HG03280 (cell line): Measurements from ENCODE around the gene EFNA5.
A peak's percentile ranks its signal among the peaks of the same experiment; 100 is the strongest.

Source experiments
- ATAC-seq: cut with Tn5 transposase; IDR thresholded peaks from one replicate; pipeline ENCODE4 v1.9.1; 2021; ENCODE audit warnings: mild to moderate bottlenecking, moderate library complexity; ENCODE audit not compliant: unreplicated experiment

Gene EFNA5

GRCh38 chr5:107548477-107548876, 122.3 kb downstream of the EFNA5 start:
- ATAC-seq: no peak

DNA sequence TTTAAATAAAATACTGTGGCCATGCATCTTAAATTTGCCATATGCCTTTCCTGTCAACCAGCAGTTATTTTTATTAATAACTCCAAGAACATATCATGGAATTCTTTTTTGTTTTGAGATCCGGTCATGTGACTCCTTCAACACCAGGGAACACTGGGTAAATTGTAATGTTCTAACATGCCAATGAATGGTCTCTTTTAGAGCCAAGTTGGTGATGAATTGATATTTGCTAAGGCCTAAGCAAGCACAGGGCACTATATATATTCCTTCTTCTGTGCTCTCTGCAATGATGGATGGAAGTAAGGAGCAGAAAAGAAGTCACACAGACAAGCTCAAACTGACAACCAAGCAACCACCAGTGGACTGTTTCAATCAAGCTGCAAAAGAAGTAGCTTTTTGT, 124.0 kb downstream of the EFNA5 start:
- ATAC-seq: no peak

GRCh38 chr5:107545486-107545885, 125.3 kb downstream of the EFNA5 start:
- ATAC-seq: no peak

DNA sequence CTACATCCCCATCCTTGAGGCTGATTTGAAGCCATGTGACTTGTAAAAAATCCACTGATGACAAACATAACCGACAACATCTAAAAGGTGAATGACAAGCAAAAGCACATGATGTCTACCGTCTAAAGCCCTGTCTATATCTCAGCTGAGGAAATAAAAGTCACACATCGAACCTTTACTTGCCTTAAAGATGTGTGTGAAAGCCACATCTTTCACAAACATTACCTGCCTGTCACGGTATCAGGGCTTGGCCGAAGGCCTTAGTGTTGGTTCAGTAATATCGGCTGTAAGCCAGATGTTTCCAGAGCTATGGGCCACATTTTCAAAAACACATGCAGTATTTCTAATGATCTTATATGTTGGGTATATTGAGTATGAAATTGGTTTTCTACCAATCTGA, 125.8 kb downstream of the EFNA5 start:
- ATAC-seq: no peak

GRCh38 chr5:107544476-107544875, 126.3 kb downstream of the EFNA5 start:
- ATAC-seq: no peak

DNA sequence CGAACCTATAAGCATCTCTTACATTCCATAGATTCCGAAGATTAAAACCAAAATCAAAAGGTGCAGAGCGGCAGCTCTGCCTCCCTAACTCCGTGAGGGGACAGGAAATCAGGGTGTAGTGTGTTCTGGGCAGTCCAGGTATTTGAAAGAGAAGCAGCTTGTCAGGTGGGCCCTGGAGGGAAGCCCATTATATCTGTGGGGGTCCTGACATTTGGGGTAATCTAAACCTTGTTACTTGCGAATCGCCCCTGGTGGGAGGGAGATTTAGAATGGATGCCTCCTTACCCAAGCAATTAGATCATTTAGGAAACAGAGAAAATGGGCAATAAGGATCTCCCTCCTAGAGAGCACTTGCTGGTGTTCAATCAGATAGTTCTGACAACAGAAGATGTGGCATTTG, 126.9 kb downstream of the EFNA5 start:
- no peak for ATAC-seq

DNA sequence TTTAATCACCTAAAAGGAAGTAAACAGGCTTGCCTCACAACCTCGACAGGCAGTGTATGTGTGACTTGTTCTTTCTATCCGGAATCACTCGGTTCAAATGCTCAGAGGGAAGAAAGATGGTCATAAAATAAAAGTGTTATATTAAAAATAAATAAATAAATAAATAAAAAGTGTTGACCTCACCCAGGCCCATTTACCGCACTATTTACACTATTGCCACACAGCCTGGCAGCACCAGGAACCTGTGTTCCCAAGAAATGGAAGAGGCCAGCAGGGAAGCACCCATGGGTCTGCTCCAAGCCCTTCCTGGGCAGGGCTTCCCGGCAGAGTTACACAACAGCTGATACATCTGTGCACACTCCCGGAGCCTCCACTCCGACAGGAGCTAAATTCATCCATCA, 127.9 kb downstream of the EFNA5 start:
- no peak for ATAC-seq

DNA sequence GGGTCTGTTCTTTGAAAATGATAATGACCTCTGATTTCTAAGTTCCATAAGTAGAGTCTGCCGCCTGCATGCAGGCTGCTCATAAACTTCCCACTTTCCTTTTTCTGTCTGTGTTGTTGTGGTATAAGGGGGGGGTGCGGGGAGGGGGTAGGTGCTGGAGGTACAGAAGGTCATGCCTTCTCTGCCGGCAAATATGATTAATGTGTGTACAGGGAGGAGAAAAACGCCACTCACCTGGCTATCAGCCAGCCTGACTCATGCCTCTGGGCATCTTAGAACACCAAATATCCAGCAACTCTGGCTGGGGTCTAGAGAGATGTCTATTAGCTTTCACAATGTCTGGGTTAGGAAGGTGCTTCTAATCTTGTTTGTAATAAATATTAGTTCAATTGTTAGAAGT, 128.3 kb downstream of the EFNA5 start:
- no peak for ATAC-seq

- peak; percentile 55 for ATAC-seq
Measured at GRCh38 chr5:107541400-107541799, 129.3 kb downstream of the EFNA5 start.

GRCh38 chr5:107539726-107540330, 130.9 kb downstream of the EFNA5 start:
- ATAC-seq: no peak

GRCh38 chr5:107538805-107539445, 131.8 kb downstream of the EFNA5 start:
- ATAC-seq: no peak

- ATAC-seq: no peak
Measured at GRCh38 chr5:107538331-107538730, 132.4 kb downstream of the EFNA5 start.

GRCh38 chr5:107535849-107536248, 134.9 kb downstream of the EFNA5 start:
- ATAC-seq: no peak

- no peak for ATAC-seq
Measured at GRCh38 chr5:107533910-107534876, 136.5 kb downstream of the EFNA5 start.

- ATAC-seq: no peak
Measured at GRCh38 chr5:107532916-107533315, 137.8 kb downstream of the EFNA5 start.

DNA sequence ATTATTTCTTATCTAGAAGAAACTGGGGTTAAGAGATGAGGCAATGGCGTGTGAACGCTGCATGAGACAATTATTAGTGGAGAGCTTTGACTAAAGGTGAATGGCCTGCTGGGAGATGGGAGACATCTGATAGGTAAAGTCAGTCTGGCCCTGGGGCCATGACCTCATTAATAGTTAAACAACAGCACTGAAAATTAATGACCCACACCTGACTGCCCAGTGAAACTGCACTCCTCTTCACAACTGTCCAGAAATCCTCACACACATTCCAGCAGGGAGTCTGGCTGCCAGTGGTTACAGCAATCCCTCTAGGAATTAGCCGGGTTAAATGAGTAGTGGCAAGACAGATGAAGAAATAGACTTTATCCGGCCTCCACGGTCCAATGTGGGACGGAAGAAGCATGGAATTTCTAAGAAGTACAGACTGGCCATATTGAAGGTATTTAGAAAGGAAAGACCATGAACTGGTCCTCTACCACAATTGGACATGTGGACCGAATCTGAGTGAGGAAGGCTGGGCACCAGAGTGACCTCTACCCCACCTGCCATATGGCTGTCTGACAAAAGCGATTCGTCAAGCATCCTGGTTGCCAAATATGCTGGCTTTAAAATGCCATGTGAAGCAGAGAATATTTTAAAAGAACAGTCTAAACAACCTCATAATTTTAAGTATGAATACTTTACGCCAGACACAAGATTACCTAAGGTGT, 138.4 kb downstream of the EFNA5 start:
- no peak for ATAC-seq

- ATAC-seq: no peak
Measured at GRCh38 chr5:107531308-107531707, 139.4 kb downstream of the EFNA5 start.

DNA sequence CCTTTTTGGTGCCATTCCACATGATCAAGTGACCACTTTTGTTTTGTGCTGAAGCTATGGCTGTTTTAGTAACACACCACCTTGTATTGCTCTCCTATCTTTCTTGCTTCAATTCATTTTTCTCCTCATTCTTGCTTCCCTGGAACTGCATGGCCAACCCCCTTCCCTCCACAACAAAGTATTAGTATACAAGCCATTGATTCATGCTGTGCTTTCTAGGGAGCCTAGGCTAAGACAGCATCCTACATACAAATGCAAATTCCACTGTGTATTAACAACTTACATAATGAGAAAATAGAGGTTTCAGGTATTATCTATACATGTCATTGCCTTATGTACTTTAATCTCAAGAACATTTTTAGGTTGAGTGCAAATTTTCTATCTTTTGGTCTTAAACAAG, 141.1 kb downstream of the EFNA5 start:
- ATAC-seq: no peak

DNA sequence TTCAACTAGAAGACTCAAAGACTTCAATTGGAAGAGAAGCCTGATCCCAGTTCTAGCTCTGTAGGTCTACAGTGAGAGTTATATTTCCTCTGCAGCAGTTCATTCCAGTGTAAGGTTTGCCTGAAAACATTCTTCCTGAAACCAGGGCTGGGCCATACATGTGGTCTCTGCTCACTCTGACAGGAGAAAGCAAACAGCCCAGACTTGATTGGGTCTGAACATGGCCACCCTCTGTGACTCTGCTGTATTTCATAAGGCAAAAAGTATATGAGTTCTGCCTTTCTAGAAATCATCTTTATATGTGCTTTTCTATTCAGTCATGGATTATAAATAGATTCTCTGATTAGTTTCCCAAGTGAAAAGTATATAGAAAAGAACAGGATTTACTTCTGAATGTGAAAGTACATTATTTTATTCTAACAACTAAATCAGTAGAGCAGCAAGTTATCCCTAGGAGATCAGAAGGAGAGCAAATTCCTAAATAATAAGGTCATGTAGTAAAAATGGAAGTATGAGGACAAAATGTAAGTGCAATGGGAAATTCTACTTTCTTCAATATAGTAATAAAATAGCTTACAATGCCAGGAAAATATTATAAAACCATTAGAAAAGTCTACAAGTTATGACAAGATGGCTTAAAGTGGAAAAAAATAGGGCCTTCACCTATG, 144.3 kb downstream of the EFNA5 start:
- ATAC-seq: no peak

- no peak for ATAC-seq
Measured at GRCh38 chr5:107524111-107524510, 146.6 kb downstream of the EFNA5 start.
